ENCODE measurements around the gene NATD1. TPM values are rescaled to one million over a fixed set of nuclear protein-coding genes. Genes with fewer than 3 reads are reported as not detected.

Gene NATD1
- total RNA-seq, 2 experiments from 2014 or later = 1.1 to 1.3 TPM

GRCh38 chr17:21262259-21262993, 9.2 kb upstream of the NATD1 start:
- Mint-ChIP-seq H3K27me3 (no peaks in the 10 kb centered on the region), H3K4me1 (ENCODE audit: low read depth) (peaks cover 2% of the 10 kb centered on the region), H3K9me3 (no peaks in the 10 kb centered on the region), H3K36me3 (ENCODE audit: low read depth) (no peaks in the 10 kb centered on the region), H3K4me3 (no peak overlapping the region), H3K27ac (no peak overlapping the region)
- no peak for TF ChIP-seq CTCF (IDR thresholded peaks at IDR 0.05)
- intact Hi-C loops (cut with micrococcal nuclease) = no loop called here
- ChIA-PET CTCF (interaction anchor here (1.5 kb wide), 1 partner anchor 14 kb away, joined by 3 read pairs; no protein-coding TSS in a partner anchor), POLR2A (no interaction called here)
- ATAC-seq (no peak), DNase-seq (no peak)

- no peaks in the 10 kb centered on the region for H3K36me3 Mint-ChIP-seq (ENCODE audit: low read depth)
- H3K4me1 Mint-ChIP-seq (ENCODE audit: low read depth) = peaks cover 4% of the 10 kb centered on the region
- DNase-seq (no peak), ATAC-seq (no peak)
- H3K27me3 Mint-ChIP-seq = no peaks in the 10 kb centered on the region
- POLR2A ChIA-PET = no interaction called here
- no peak for TF ChIP-seq CTCF (IDR thresholded peaks at IDR 0.05)
- intact Hi-C loops (cut with micrococcal nuclease) = loop anchor here (10.0 kb wide), 1 partner anchor 134 kb away; the partner anchor contains the start of gene DHRS7B
- H3K4me3 Mint-ChIP-seq = no peak overlapping the region
- H3K9me3 Mint-ChIP-seq = no peaks in the 10 kb centered on the region
- no peak overlapping the region for H3K27ac Mint-ChIP-seq
- CTCF ChIA-PET = no interaction called here
These were observed 5.4 kb upstream of the NATD1 start for GRCh38 chr17:21258593-21258992.

- H3K4me3 Mint-ChIP-seq = peak overlapping the region; percentile 77
- intact Hi-C loops (cut with micrococcal nuclease) = loop anchor here (10.0 kb wide), 1 partner anchor 129 kb away; the partner anchor contains the start of gene DHRS7B
- DNase-seq = no peak
- no peak for TF ChIP-seq CTCF (IDR thresholded peaks at IDR 0.05)
- ChIA-PET POLR2A (interaction anchor here (1.0 kb wide), 1 partner anchor 210 kb away, joined by 3 read pairs; no protein-coding TSS in a partner anchor), CTCF (no interaction called here)
- ATAC-seq = no peak
- H3K27me3 Mint-ChIP-seq = no peaks in the 10 kb centered on the region
- no peaks in the 10 kb centered on the region for H3K36me3 Mint-ChIP-seq (ENCODE audit: low read depth)
- H3K27ac Mint-ChIP-seq = peak overlapping the region; percentile 27
- no peaks in the 10 kb centered on the region for H3K9me3 Mint-ChIP-seq
- peaks cover 8% of the 10 kb centered on the region for H3K4me1 Mint-ChIP-seq (ENCODE audit: low read depth)
These were observed 634 bp upstream of the NATD1 start for GRCh38 chr17:21253646-21254441.

- no peak for DNase-seq
- POLR2A ChIA-PET = interaction anchor here (0.6 to 1.2 kb wide), 3 partner anchors 33 to 41 kb away, joined by 3 to 4 read pairs (median 3); no protein-coding TSS in a partner anchor
- ATAC-seq = no peak
- no peak for TF ChIP-seq CTCF (IDR thresholded peaks at IDR 0.05)
- no peaks in the 10 kb centered on the region for H3K9me3 Mint-ChIP-seq
- H3K27ac Mint-ChIP-seq = no peak overlapping the region
- no peaks in the 10 kb centered on the region for H3K36me3 Mint-ChIP-seq (ENCODE audit: low read depth)
- peaks cover 8% of the 10 kb centered on the region for H3K4me1 Mint-ChIP-seq (ENCODE audit: low read depth)
- H3K27me3 Mint-ChIP-seq = no peaks in the 10 kb centered on the region
- peak overlapping the region; percentile 63 for H3K4me3 Mint-ChIP-seq
- intact Hi-C loops (cut with micrococcal nuclease) = loop anchor here (10.0 kb wide), 1 partner anchor 128 kb away; the partner anchor contains the start of gene DHRS7B
- CTCF ChIA-PET = interaction anchor here (1.0 kb wide), 1 partner anchor 28 kb away, joined by 3 read pairs; no protein-coding TSS in a partner anchor
These were observed 868 bp downstream of the NATD1 start for GRCh38 chr17:21252289-21252795.
